Ishikawa (cell line): ENCODE results near the gene NOP58.

Experiments used
- CREB1 ChIP-seq: IDR thresholded peaks from 2 replicates; pipeline ENCODE4 v1.6.1; 2012; ENCODE audit warnings: low read depth
- EP300 ChIP-seq: IDR thresholded peaks from 2 replicates; pipeline ENCODE4 v1.6.1; 2012; ENCODE audit warnings: borderline replicate concordance
- FOXM1 ChIP-seq: IDR thresholded peaks from 2 replicates; pipeline ENCODE4 v1.6.1; 2012; ENCODE audit warnings: low read depth, borderline replicate concordance
- NFIC ChIP-seq: IDR thresholded peaks from 2 replicates; pipeline ENCODE4 v1.6.1; 2012
- RAD21 ChIP-seq: IDR thresholded peaks from 2 replicates; pipeline ENCODE4 v1.6.1; 2012; ENCODE audit warnings: low read depth
- TAF1 ChIP-seq: IDR thresholded peaks from 2 replicates; pipeline ENCODE4 v1.6.1; 2012; ENCODE audit warnings: low read depth, mild to moderate bottlenecking
- TCF12 ChIP-seq: IDR thresholded peaks from 2 replicates; pipeline ENCODE4 v1.6.1; 2012; ENCODE audit warnings: low read depth
- TEAD4 ChIP-seq: IDR thresholded peaks from 2 replicates; pipeline ENCODE4 v1.6.1; 2012
- TF ChIP-seq, protein P1 (sequence below): IDR thresholded peaks from 2 replicates; pipeline ENCODE4 v1.6.1; 2012; ENCODE audit warnings: low read depth, mild to moderate bottlenecking

DNA sequence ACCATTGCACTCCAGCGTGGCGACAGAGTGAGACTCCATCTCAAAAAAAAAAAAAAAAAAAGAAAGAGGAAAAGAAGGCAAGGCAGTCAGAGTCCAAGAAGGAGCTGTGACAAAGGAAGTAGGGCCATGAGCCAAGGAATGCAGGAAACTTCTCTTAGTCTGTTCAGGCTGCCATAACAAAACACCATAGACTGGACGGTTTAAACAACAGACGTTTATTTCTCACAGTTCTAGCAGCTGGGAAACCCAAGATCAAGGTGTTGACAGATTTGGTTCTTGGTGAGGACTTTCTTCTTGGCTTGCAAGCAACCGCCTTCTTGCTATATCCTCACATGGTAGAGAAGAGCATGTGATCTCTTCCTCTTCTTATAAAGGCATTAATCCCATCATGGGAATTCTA is 14.1 kb upstream of the NOP58 start:
- TF ChIP-seq NFIC, result no peak
- TF ChIP-seq, protein P1, sequence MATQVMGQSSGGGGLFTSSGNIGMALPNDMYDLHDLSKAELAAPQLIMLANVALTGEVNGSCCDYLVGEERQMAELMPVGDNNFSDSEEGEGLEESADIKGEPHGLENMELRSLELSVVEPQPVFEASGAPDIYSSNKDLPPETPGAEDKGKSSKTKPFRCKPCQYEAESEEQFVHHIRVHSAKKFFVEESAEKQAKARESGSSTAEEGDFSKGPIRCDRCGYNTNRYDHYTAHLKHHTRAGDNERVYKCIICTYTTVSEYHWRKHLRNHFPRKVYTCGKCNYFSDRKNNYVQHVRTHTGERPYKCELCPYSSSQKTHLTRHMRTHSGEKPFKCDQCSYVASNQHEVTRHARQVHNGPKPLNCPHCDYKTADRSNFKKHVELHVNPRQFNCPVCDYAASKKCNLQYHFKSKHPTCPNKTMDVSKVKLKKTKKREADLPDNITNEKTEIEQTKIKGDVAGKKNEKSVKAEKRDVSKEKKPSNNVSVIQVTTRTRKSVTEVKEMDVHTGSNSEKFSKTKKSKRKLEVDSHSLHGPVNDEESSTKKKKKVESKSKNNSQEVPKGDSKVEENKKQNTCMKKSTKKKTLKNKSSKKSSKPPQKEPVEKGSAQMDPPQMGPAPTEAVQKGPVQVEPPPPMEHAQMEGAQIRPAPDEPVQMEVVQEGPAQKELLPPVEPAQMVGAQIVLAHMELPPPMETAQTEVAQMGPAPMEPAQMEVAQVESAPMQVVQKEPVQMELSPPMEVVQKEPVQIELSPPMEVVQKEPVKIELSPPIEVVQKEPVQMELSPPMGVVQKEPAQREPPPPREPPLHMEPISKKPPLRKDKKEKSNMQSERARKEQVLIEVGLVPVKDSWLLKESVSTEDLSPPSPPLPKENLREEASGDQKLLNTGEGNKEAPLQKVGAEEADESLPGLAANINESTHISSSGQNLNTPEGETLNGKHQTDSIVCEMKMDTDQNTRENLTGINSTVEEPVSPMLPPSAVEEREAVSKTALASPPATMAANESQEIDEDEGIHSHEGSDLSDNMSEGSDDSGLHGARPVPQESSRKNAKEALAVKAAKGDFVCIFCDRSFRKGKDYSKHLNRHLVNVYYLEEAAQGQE, result no peak
- no peak for TF ChIP-seq EP300
- no peak for TF ChIP-seq RAD21
- TF ChIP-seq CREB1, result no peak
- no peak for TF ChIP-seq FOXM1
- no peak for TF ChIP-seq TCF12
- no peak for TF ChIP-seq TAF1
- no peak for TF ChIP-seq TEAD4
